K562 (cell line): ENCODE data around the gene PIN4. TPM values are rescaled to one million over a fixed set of nuclear protein-coding genes. Genes with fewer than 3 reads are reported as not detected.

Source experiments
- CC2D1A ChIP-seq: fragments of 450-650 bp; IDR thresholded peaks from 2 replicates; pipeline ENCODE4 v1.6.1; 2017; ENCODE audit warnings: mild to moderate bottlenecking
- CHCHD3 ChIP-seq: fragments of 250-450 bp; sonication (Bioruptor Pico); IDR thresholded peaks from 2 replicates; pipeline ENCODE4 v2.1.2; 2022; ENCODE audit warnings: mild to moderate bottlenecking
- CXXC5 ChIP-seq: fragments of 250-450 bp; sonication (Bioruptor Pico); IDR thresholded peaks from 2 replicates; pipeline ENCODE4 v1.8.0; 2022; ENCODE audit warnings: inconsistent platforms, mild to moderate bottlenecking, moderate library complexity
- FOXK1 ChIP-seq: sonication (generic); formaldehyde crosslinking; IDR thresholded peaks from 2 replicates; pipeline ENCODE4 v1.8.0; 2022; ENCODE audit warnings: missing genetic modification reagents, mild to moderate bottlenecking, borderline replicate concordance
- JUN ChIP-seq, 2 experiments: sonication (generic) in 1 of 2; formaldehyde crosslinking in 1 of 2; IDR thresholded peaks; 2 replicates each; pipeline versions ENCODE4 v1.6.1 to v1.8.0; 2012 to 2022; ENCODE audit warnings: borderline replicate concordance in 2 of 2, mild to moderate bottlenecking in 2 of 2, improper control_type of control experiment in 1 of 2, low read depth in 1 of 2, low read length in 1 of 2, missing genetic modification reagents in 1 of 2
- MCM3 ChIP-seq: fragments of 450-650 bp; IDR thresholded peaks from 2 replicates; pipeline ENCODE4 v1.6.1; 2016
- MNT ChIP-seq, 2 experiments: fragments of 450-650 bp; conservative IDR thresholded peaks; 2 replicates each; pipeline ENCODE4 v1.6.1; 2017; ENCODE audit warnings: mild to moderate bottlenecking in 2 of 2, moderate library complexity in 2 of 2
- MYC ChIP-seq, 2 experiments: fragments of 250-450 bp in 1 of 2; sonication (Bioruptor Pico) in 1 of 2; IDR thresholded peaks; 2 replicates each; pipeline versions ENCODE4 v1.5.1 to v1.6.1; 2012 to 2021; ENCODE audit warnings: low read depth in 2 of 2, borderline replicate concordance in 1 of 2, improper control_type of control experiment in 1 of 2, low read length in 1 of 2, mild to moderate bottlenecking in 1 of 2, moderate library complexity in 1 of 2
- RBFOX2 ChIP-seq: fragments of 200-400 bp; formaldehyde crosslinking; IDR thresholded peaks from 2 replicates; pipeline ENCODE4 v1.6.1; 2017; ENCODE audit warnings: low read depth, mild to moderate bottlenecking, low read length, moderate library complexity
- RNF219 ChIP-seq: fragments of 250-450 bp; sonication (Bioruptor Pico); IDR thresholded peaks from 2 replicates; pipeline ENCODE4 v1.5.0; 2022; ENCODE audit warnings: mild to moderate bottlenecking
- TEAD1 ChIP-seq, 2 experiments: fragments of 450-650 bp in 1 of 2; sonication (generic) in 1 of 2; formaldehyde crosslinking; IDR thresholded peaks; 2 replicates each; pipeline versions ENCODE4 v1.4.0 to v1.8.0; 2020 to 2022; ENCODE audit warnings: mild to moderate bottlenecking in 2 of 2, missing genetic modification reagents in 1 of 2
- THRA ChIP-seq: fragments of 450-650 bp; IDR thresholded peaks from 2 replicates; pipeline ENCODE4 v1.6.1; 2017; ENCODE audit warnings: mild to moderate bottlenecking, moderate library complexity
- YY1 ChIP-seq, 3 experiments: IDR thresholded peaks; 2 replicates each; pipeline ENCODE4 v1.6.1; 2011; ENCODE audit warnings: low read length in 2 of 3, mild to moderate bottlenecking in 2 of 3, moderate library complexity in 2 of 3, borderline replicate concordance in 1 of 3, control low read depth in 1 of 3, low read depth in 1 of 3; ENCODE audit not compliant: insufficient read depth in 3 of 3, insufficient replicate concordance in 2 of 3, control insufficient read depth in 1 of 3, insufficient read length in 1 of 3; ENCODE audit errors: extremely low read depth in 1 of 3
- ZBTB1 ChIP-seq: sonication (generic); formaldehyde crosslinking; IDR thresholded peaks from 2 replicates; pipeline ENCODE4 v1.8.1; 2023; ENCODE audit warnings: missing genetic modification reagents, low read depth, mild to moderate bottlenecking, borderline replicate concordance
- ZFX ChIP-seq: sonication (generic); formaldehyde crosslinking; IDR thresholded peaks from 2 replicates; pipeline ENCODE4 v1.8.0; 2022; ENCODE audit warnings: mild to moderate bottlenecking, missing genetic modification reagents, moderate library complexity
- ZNF143 ChIP-seq: sonication (generic); formaldehyde crosslinking; IDR thresholded peaks from 2 replicates; pipeline ENCODE4 v1.9.0; 2022; ENCODE audit warnings: mild to moderate bottlenecking, missing genetic modification reagents
- polyA plus RNA-seq, 8 experiments: library from polyadenylated mRNA; depleted of rRNA in 4 of 8; stranded (reverse) in 5 of 8; unstranded in 3 of 8; fragments of >200 nt; fragmentation: Nextera tagmentation in 2 of 8; fragmentation: Illumina TruSeq in 1 of 8; extraction: Ambion mirVana in 2 of 8; extraction: Trizol in 1 of 8; gene quantifications; 2 replicates each; pipeline versions ENCODE4 v1.2.1 to v1.2.3, GENCODE V29; 2011 to 2014; ENCODE audit warnings: inconsistent platforms in 1 of 8, missing spikeins in 1 of 8
- total RNA-seq, 7 experiments: library from RNA; depleted of rRNA in 6 of 7; stranded (reverse); fragments of >200 nt in 6 of 7; fragmentation: Illumina TruSeq in 2 of 7; extraction: Trizol in 2 of 7; gene quantifications; 2 replicates each; pipeline versions ENCODE4 v1.2.1 to v1.2.3, GENCODE V29; 2011 to 2021; ENCODE audit warnings: low replicate concordance in 1 of 7
- TF ChIP-seq, protein P1 (sequence below): sonication (generic); formaldehyde crosslinking; IDR thresholded peaks from 2 replicates; pipeline ENCODE4 v1.8.0; 2022; ENCODE audit warnings: mild to moderate bottlenecking, missing genetic modification reagents, borderline replicate concordance

Gene PIN4
- total and polyA plus RNA-seq, 9 of the 15 experiments (the other 6 are each of a cell fraction or from before 2014, with no cell fraction given): 10.0 to 132 (median 45.6) TPM

DNA sequence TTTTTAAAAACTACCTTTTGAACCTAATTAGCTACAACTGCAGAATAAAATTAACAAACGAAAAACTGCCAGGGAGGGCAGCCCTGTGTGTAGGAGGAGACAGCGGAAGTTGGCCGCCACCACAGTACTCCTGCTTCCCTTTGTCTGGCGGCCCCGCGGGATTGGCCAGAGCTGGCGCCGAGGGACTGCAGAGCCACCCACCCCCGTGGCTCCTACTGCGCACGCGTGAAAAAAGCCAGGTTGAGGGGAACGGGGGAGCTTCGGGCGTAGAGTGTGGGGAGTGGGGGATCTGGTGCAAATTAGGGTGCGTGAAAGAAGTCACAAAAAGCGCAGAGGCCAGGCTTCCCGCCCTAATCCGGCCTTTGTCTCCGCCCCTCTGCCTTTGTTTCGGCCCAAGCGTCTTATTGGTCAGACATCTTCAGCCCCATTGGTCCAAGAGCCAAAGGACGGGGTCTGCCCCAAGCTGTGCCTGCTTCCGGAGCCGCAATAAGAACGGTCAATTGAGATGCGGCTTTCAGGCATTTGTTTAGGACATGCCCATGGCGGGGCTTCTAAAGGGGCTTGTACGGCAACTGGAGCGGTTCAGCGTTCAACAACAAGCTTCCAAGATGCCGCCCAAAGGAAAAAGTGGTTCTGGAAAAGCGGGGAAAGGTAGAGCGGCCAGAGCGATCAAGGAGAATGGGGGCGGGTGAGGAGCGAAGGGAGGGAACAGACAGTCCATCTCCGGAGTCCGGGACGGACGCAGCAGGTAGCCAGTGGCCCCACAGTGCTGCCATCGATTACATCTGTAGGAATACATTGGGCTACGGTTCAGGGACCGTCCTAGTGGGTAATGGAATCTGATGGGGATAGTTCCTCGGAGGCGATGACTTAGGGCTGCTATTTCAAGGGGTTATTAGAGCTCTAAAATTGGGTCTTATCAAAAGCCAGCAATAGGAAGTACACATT is at the start of gene PIN4 (continued):
- TF ChIP-seq MYC (IDR thresholded peaks at IDR 0.05; ENCODE audit: low read depth, low read length) (0 out of 2 replicates have a peak, but pooled peaks have one; percentile 21), MYC (CRISPR knock-in tag; IDR thresholded peaks at IDR 0.05; ENCODE audit: borderline replicate concordance, low read depth) (no peak), MCM3 (no peak), ZBTB1 (no peak), RNF219 (CRISPR knock-in tag) (no peak), ZFX (CRISPR knock-in tag) (peak; percentile 25; the same call in 1 of the 2 replicates), CXXC5 (no peak; the same call in none of the 2 replicates), ZNF143 (no peak), TEAD1 (CRISPR knock-in tag; IDR thresholded peaks at IDR 0.05) (0 out of 4 replicates have a peak, but pooled peaks of 1 of the 2 experiments have one; percentile 39), CHCHD3 (CRISPR knock-in tag) (no peak), THRA (no peak), MNT (conservative IDR thresholded peaks at IDR 0.05) (peak; percentile 32 to 40; a peak in 3 of 4 replicates), FOXK1 (no peak), YY1 (IDR thresholded peaks at IDR 0.05; ENCODE audit: borderline replicate concordance in 1 of 3, control insufficient read depth in 1 of 3, extremely low read depth in 1 of 3, insufficient read depth in 3 of 3, insufficient read length in 1 of 3, insufficient replicate concordance in 2 of 3, low read depth in 1 of 3, low read length in 2 of 3) (peak in 2 of 3 experiments; percentile 33 to 55), JUN (IDR thresholded peaks at IDR 0.05; ENCODE audit: borderline replicate concordance, low read depth, low read length) (no peak), JUN (CRISPR knock-in tag; IDR thresholded peaks at IDR 0.05; ENCODE audit: borderline replicate concordance) (no peak), CC2D1A (no peak), RBFOX2 (peak; percentile 77)
- TF ChIP-seq, protein P1, sequence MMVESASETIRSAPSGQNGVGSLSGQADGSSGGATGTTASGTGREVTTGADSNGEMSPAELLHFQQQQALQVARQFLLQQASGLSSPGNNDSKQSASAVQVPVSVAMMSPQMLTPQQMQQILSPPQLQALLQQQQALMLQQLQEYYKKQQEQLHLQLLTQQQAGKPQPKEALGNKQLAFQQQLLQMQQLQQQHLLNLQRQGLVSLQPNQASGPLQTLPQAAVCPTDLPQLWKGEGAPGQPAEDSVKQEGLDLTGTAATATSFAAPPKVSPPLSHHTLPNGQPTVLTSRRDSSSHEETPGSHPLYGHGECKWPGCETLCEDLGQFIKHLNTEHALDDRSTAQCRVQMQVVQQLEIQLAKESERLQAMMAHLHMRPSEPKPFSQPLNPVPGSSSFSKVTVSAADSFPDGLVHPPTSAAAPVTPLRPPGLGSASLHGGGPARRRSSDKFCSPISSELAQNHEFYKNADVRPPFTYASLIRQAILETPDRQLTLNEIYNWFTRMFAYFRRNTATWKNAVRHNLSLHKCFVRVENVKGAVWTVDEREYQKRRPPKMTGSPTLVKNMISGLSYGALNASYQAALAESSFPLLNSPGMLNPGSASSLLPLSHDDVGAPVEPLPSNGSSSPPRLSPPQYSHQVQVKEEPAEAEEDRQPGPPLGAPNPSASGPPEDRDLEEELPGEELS (CRISPR knock-in tag): no peak
